A549 (cell line): Measurements from ENCODE around the gene TPO.

Experiments used
- CBX8 ChIP-seq: fragments of 200-600 bp; sonication (generic); IDR thresholded peaks from 2 replicates; pipeline ENCODE4 v1.6.1; 2016
- EP300 ChIP-seq, 2 experiments: fragments of >200 bp; sonication (Bioruptor Twin); formaldehyde crosslinking; IDR thresholded peaks; 2 replicates in 1 of 2; 3 replicates in 1 of 2; pipeline ENCODE4 v1.6.1; 2016 to 2017
- ESRRA ChIP-seq: fragments of 150-350 bp; IDR thresholded peaks from 2 replicates; pipeline ENCODE4 v1.6.1; 2014; ENCODE audit warnings: mild to moderate bottlenecking, low read length, borderline replicate concordance

GRCh38 chr2:1550658-1551316 is 137.5 kb downstream of the TPO start:
- TF ChIP-seq CBX8 (no peak), ESRRA (no peak), EP300 (IDR thresholded peaks at IDR 0.05) (no peak)
